Liver (tissue), 9 donors: Measurements from ENCODE around the gene ATP5MC2. TPM values are rescaled to one million over a fixed set of nuclear protein-coding genes. Genes with fewer than 3 reads are reported as not detected.
A peak's percentile ranks its signal among the peaks of the same experiment; 100 is the strongest.

Experiments used
- DNase-seq: peaks from one replicate; pipeline ENCODE4 v3.0.0-alpha.2; 2017; ENCODE audit warnings: low spot score
- H3K27ac ChIP-seq, 2 donors: one replicate each; pipeline ENCODE4 v1.7.0; 2013; ENCODE audit warnings: inconsistent platforms in 2 of 2, low read length in 2 of 2, control low read depth in 1 of 2, low read depth in 1 of 2, mild to moderate bottlenecking in 1 of 2
- H3K27me3 ChIP-seq, 4 donors: one replicate each; pipeline versions ENCODE4 v1.6.1 to v1.7.0; 2013; ENCODE audit warnings: low read length in 3 of 4, inconsistent platforms in 1 of 4, mild to moderate bottlenecking in 1 of 4, moderate library complexity in 1 of 4; ENCODE audit not compliant: control insufficient read depth in 4 of 4, insufficient read depth in 4 of 4
- H3K36me3 ChIP-seq, 4 donors: one replicate each; pipeline versions ENCODE4 v1.6.1 to v1.7.0; 2013; ENCODE audit warnings: low read length in 3 of 4, mild to moderate bottlenecking in 3 of 4, low read depth in 1 of 4, moderate library complexity in 1 of 4; ENCODE audit not compliant: control insufficient read depth in 4 of 4, insufficient read depth in 3 of 4
- H3K4me1 ChIP-seq, 4 donors: one replicate each; pipeline versions ENCODE4 v1.6.1 to v1.7.0; 2013; ENCODE audit warnings: low read length in 3 of 4, mild to moderate bottlenecking in 3 of 4, moderate library complexity in 1 of 4; ENCODE audit not compliant: control insufficient read depth in 4 of 4, insufficient read depth in 4 of 4
- H3K4me3 ChIP-seq, 3 donors: one replicate each; pipeline versions ENCODE4 v1.6.1 to v1.7.0; 2013; ENCODE audit warnings: low read length in 3 of 3, control low read depth in 1 of 3, low read depth in 1 of 3, mild to moderate bottlenecking in 1 of 3
- H3K9ac ChIP-seq, 2 donors: one replicate each; pipeline ENCODE4 v1.7.0; 2013; ENCODE audit warnings: low read length in 2 of 2, mild to moderate bottlenecking in 2 of 2, moderate library complexity in 2 of 2, control low read depth in 1 of 2, low read depth in 1 of 2
- H3K9me3 ChIP-seq, 4 donors: one replicate each; pipeline versions ENCODE4 v1.6.1 to v1.7.0; 2013; ENCODE audit warnings: low read length in 3 of 4; ENCODE audit not compliant: control insufficient read depth in 4 of 4
- CTCF ChIP-seq: fragments of 150-350 bp; IDR thresholded peaks from 2 replicates; pipeline ENCODE4 v1.5.1; 2017; ENCODE audit warnings: improper control_type of control experiment, low read depth, low read length; ENCODE audit not compliant: missing input control
- EGR1 ChIP-seq, 2 donors: IDR thresholded peaks; 2 replicates each; pipeline ENCODE4 v1.6.1; 2016 to 2018; ENCODE audit warnings: antibody characterized with exemption in 2 of 2, low read depth in 2 of 2
- FOXA1 ChIP-seq: IDR thresholded peaks from 2 replicates; pipeline ENCODE4 v1.6.1; 2016; ENCODE audit warnings: antibody characterized with exemption
- FOXA2 ChIP-seq: IDR thresholded peaks from 2 replicates; pipeline ENCODE4 v1.6.1; 2016; ENCODE audit warnings: antibody characterized with exemption
- GABPA ChIP-seq, 2 donors: IDR thresholded peaks in 1 of 2; conservative IDR thresholded peaks in 1 of 2; 2 replicates each; pipeline ENCODE4 v1.6.1; 2016; ENCODE audit warnings: antibody characterized with exemption in 2 of 2, mild to moderate bottlenecking in 1 of 2, moderate library complexity in 1 of 2
- HNF4A ChIP-seq, 2 donors: conservative IDR thresholded peaks; 2 replicates each; pipeline ENCODE4 v1.6.1; 2016; ENCODE audit warnings: antibody characterized with exemption in 2 of 2, mild to moderate bottlenecking in 2 of 2
- HNF4G ChIP-seq: IDR thresholded peaks from 2 replicates; pipeline ENCODE4 v1.6.1; 2016; ENCODE audit warnings: antibody characterized with exemption
- REST ChIP-seq: IDR thresholded peaks from 2 replicates; pipeline ENCODE4 v1.6.1; 2016; ENCODE audit warnings: antibody characterized with exemption, mild to moderate bottlenecking
- RXRA ChIP-seq, 2 donors: IDR thresholded peaks; 2 replicates each; pipeline ENCODE4 v1.6.1; 2017 to 2018; ENCODE audit warnings: antibody characterized with exemption in 2 of 2, mild to moderate bottlenecking in 1 of 2
- SP1 ChIP-seq: IDR thresholded peaks from 2 replicates; pipeline ENCODE4 v1.6.1; 2018; ENCODE audit warnings: antibody characterized with exemption, mild to moderate bottlenecking
- YY1 ChIP-seq: IDR thresholded peaks from 2 replicates; pipeline ENCODE4 v1.6.1; 2016; ENCODE audit warnings: antibody characterized with exemption, mild to moderate bottlenecking
- ZBTB33 ChIP-seq: IDR thresholded peaks from 2 replicates; pipeline ENCODE4 v1.6.1; 2016; ENCODE audit warnings: antibody characterized with exemption
- WGBS: extraction: QIAGEN DNeasy Blood & Tissue Kit; methylation state at CpG from one replicate; pipeline ENCODE4 v1.1.7; 2013; 5-methylcytosine and 5-hydroxymethylcytosine counted together
- polyA plus RNA-seq, 2 donors: library from polyadenylated mRNA; stranded (reverse) in 1 of 2; unstranded in 1 of 2; fragments of 200-250 nt in 1 of 2; fragments of >200 nt in 1 of 2; fragmentation: Nextera tagmentation in 1 of 2; extraction: Ambion mirVana in 1 of 2; gene quantifications; one replicate each; pipeline versions ENCODE4 v1.2.1 to v1.2.3, GENCODE V29; 2013 to 2015
- total RNA-seq, 2 donors: library from RNA; depleted of rRNA; stranded (reverse); fragments of >200 nt; gene quantifications; one replicate each; pipeline ENCODE4 v1.2.3, GENCODE V29; 2014
- donor health status: healthy.
- donor health status: healthy.
- donor health status: healthy.
- donor health status: healthy.
- donor health status: healthy.

The ATP5MC2 gene
- total and polyA plus RNA-seq, 4 donors, result 57.0 to 294 (median 171) TPM

GRCh38 chr12:53700567-53700966, 24.7 kb upstream of the ATP5MC2 start:
- H3K4me3 ChIP-seq, result no peak overlapping the region
- H3K9me3 ChIP-seq, result no peaks in the 10 kb centered on the region
- DNase-seq, result no peak
- peaks cover 4 to 15% (median 4%) of the 10 kb centered on the region in 4 donors for H3K27me3 ChIP-seq
- no peak overlapping the region for H3K27ac ChIP-seq
- H3K4me1 ChIP-seq, result peaks cover under 1 to 8% (median 5%) of the 10 kb centered on the region in 4 donors
- no peak overlapping the region for H3K9ac ChIP-seq
- WGBS, result 59% methylated on average over 6 of the region's 6 CpGs
- no peaks in the 10 kb centered on the region for H3K36me3 ChIP-seq
- TF ChIP-seq FOXA2, result no peak
- TF ChIP-seq GABPA (IDR thresholded peaks at IDR 0.05 in 1 of 2, conservative IDR thresholded peaks at IDR 0.05 in 1 of 2), result no peak
- TF ChIP-seq EGR1 (IDR thresholded peaks at IDR 0.05; ENCODE audit: low read depth in 2 of 2), result no peak
- no peak for TF ChIP-seq FOXA1

- no peak for DNase-seq
- H3K36me3 ChIP-seq, result no peaks in the 10 kb centered on the region
- H3K9me3 ChIP-seq, result no peaks in the 10 kb centered on the region
- no peak overlapping the region for H3K27ac ChIP-seq
- peaks cover 3 to 11% (median 5%) of the 10 kb centered on the region in 4 donors for H3K4me1 ChIP-seq
- H3K27me3 ChIP-seq, result peaks cover 4 to 15% (median 6%) of the 10 kb centered on the region in 4 donors
- TF ChIP-seq FOXA2, result no peak
- TF ChIP-seq SP1, result no peak
- no peak for TF ChIP-seq YY1
- H3K4me3 ChIP-seq, result no peak overlapping the region
- no peak overlapping the region for H3K9ac ChIP-seq
- WGBS, result 61% methylated on average over 5 of the region's 5 CpGs
Measured at GRCh38 chr12:53699678-53700025, 23.8 kb upstream of the ATP5MC2 start.

GRCh38 chr12:53698948-53699677, 23.2 kb upstream of the ATP5MC2 start:
- no peak overlapping the region for H3K9ac ChIP-seq
- no peak for TF ChIP-seq ZBTB33
- no peaks in the 10 kb centered on the region for H3K9me3 ChIP-seq
- H3K4me3 ChIP-seq, result no peak overlapping the region
- H3K36me3 ChIP-seq, result no peaks in the 10 kb centered on the region
- 44% methylated on average over 3 of the region's 3 CpGs for WGBS
- H3K27ac ChIP-seq, result no peak overlapping the region
- DNase-seq, result no peak
- H3K4me1 ChIP-seq, result peaks cover 3 to 11% (median 5%) of the 10 kb centered on the region in 4 donors
- peaks cover 4 to 15% (median 7%) of the 10 kb centered on the region in 4 donors for H3K27me3 ChIP-seq

- Histone ChIP-seq H3K36me3 (no peaks in the 10 kb centered on the region), H3K27ac (no peak overlapping the region), H3K4me3 (peak overlapping the region in 2 of 3 donors; percentile 10 to 52), H3K4me1 (peaks cover 3 to 11% (median 5%) of the 10 kb centered on the region in 4 donors), H3K9me3 (no peaks in the 10 kb centered on the region), H3K9ac (peak overlapping the region in 1 of 2 donors; percentile 38), H3K27me3 (peaks cover 4 to 9% (median 7%) of the 10 kb centered on the region in 4 donors)
- 13% methylated on average over 24 of the region's 24 CpGs for WGBS
- DNase-seq, result no peak
- TF ChIP-seq CTCF, result no peak
- TF ChIP-seq RXRA (IDR thresholded peaks at IDR 0.05), result no peak
- no peak for TF ChIP-seq FOXA1
- no peak for TF ChIP-seq HNF4G
- no peak for TF ChIP-seq FOXA2
- no peak for TF ChIP-seq HNF4A (conservative IDR thresholded peaks at IDR 0.05)
- TF ChIP-seq REST, result no peak
- TF ChIP-seq SP1, result no peak
- no peak for TF ChIP-seq YY1
Measured at GRCh38 chr12:53696655-53697331, 20.9 kb upstream of the ATP5MC2 start.
